Activated gamma-delta T cell (primary cell): ENCODE data around the gene LSM2.

ENCODE experiments used
- DNase-seq: peaks from one replicate; lab custom pipeline; 2025; lab: John Stamatoyannopoulos, UW

Gene LSM2

DNA sequence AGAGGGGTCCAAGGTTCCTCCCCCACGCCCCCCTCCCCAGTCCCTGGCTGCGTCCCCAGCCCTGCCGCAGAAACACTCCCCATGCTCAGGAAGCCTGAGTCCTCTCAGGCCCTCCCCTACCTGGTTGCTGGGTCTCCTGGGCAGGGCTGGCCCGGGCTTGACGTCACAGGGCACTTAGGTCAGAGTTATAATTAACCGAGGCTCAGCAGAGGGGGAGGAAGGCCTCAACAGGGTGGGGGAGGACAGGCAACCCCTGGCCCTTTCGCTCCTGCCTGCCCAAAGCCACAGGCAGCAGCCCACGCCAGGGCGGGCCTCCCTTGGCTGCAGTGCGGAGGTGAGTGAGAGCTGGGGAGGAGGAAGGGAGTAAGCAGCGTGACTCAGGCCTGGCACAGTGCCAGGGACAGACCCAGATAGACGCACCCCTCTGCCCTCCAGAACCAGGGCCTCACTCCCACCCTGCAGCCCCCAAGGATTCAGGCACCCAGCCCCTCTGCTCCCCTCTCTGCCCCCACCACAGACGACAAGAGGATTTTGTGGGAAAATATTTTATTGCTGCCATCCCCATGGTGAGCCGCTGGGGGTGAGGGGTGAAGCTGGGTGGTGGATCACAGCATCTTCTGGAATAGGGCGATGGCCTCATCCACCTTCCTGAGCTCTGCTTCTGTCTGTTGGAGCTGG lies 29.6 kb downstream of the LSM2 start, which contains the start of gene VWA7:
VWA7 (minus strand) TSS at position 340 of the 678 bp plus-strand sequence. CDS start 549 bp downstream, outside the sequence.
- DNase-seq: peak; percentile 50

DNA sequence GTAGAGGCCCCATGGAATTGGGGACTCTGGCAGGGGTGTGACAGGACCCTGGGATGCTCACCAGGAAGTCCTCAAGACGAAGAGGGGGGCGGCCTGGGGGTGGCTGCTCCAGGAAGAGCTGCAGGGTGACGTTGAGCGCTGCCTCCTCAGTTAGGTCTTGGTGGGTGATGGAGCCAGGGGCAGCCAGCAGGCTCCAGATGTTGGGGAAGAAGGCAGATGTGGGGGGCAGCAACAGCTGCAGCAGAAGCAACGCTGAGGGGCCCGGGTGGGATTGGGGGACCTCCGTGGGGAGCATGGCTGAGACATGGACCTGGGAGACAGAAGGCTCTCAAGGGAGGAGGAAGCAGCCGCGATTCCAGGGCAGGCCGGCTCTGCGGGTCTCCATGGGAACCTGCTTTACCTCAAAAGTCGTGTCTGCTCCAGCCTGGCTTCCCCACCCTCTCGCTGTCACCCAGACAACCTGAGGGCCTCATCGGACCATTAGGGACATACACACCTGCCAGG lies 30.2 kb downstream of the LSM2 start:
- no peak for DNase-seq

DNA sequence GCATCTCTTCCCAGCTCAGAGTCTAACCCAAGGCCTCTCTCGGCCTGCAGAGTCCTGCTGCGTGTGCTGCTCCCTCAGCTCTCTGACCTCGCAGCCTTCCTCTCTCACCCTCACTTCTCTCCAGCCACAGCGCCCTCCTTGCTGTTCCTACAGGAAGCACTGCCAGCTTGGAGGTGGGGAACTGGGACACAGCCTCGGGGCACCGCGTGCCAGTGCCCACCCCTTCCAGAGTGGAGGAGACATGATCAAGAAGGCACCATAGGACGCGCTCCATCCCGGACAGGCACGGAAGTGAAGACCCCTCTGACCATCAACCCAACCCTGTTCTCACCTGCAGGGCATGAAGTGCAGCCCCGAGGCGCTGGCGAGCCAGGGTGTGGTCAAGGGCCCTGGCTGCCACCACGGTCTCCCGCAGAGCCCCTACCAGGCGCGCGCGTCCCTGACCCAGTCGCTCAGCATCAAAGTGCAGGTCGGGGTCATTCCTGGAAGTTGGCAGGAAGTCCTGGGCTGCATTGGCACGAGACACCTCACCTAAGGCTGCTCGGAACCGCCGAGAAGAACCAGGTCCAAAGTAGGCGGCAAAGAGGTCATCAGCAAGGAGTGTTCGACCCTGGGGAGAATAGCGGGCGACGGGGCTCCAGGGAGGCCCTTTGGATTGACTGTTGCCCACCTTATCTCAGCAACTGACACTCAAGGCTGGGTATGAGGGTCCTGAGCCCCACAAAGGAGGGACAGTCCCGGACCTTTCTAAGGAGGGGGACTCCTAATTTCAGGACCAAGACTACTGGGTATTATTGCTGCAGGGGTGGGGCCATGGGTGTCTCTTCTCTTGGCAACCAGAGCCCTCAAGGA lies 30.9 kb downstream of the LSM2 start:
- DNase-seq: no peak

DNA sequence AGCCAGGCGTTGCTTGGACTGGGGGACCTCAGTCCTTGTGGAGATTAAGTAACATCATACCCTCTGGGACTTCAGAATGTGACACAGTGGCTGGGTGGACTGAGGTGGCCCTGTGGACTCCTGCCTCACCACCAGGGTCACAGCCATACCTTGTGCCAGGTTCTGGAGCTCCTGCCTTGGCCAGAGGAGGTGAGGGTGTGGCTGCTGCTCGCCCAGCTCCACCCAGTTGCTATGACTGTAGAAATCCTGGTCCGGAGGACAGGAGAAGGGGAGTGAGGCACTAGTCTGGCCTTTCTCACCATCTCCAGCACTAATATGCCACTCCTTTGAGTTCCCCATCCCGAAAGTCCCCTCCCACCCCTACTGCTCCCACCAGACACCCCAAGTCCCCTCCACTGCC lies 31.6 kb downstream of the LSM2 start:
- DNase-seq: no peak

DNA sequence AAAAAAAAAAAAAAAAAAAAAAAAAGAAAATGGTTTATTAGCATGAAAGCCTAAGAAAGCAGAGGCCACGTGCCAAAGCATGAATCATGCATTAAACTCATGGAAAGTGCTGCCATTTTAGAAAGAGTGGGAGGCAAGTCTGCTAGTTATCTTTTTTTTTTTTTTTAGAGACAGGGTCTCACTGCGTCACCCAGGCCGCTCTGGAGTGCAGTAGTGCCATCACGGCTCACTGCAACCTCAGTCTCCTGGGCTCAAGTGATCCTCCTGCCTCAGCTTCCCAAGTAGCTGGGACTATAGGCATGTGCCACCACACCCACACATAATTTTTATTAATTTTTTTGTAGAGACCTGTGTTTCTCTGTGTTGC lies 34.8 kb downstream of the LSM2 start:
- no peak for DNase-seq

DNA sequence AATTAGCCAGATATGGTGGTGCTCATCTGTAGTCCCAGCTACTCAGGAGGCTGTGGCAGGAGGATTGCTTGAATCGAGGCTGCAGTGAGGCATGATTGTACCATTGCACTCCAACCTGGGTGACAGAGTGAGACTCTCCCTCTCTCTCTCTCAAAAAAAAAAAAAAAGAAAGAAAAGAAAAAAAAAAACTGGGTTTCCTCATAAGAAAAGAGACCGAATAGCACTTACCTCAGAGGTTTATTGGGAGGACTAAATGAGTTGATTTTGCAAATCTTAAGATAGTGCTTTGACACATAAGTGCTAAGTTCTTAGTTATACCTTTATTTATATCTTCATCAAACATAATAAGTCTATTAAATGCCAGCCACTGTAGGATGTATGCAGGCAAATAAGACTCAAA lies 35.9 kb downstream of the LSM2 start:
- DNase-seq: no peak

DNA sequence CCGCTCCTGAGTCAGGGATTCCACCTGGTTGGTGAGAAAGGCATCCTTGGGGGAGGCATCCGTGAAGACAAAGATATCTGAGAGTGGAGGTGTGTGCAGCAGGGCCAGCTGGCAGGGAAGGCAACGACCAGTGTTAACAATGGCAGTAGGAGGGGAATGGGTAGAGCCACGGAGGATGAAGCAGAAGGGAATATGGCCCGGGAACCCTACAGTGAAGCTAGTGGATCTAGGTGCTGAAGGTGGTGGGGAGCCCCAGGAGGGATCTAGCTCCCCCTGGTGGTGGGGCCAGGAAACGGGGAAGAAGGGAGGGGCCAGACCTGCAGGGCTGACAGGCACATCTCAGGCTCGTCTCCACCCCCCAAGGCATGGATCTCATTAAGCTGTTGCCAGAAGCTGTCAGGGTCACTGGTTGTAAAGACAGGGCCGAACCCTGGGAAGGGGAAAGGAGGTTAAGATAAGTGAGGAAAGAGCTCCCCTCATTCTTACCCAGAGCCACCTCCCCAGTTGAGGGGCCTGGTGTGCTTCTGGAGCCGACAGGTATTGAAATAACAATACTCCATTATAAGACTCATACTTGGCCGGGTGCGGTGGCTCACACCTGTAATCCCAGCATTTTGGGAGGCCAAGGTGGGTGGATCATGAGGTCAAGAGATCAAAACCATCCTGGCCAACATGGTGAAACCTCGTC lies 36.9 kb downstream of the LSM2 start:
- DNase-seq: no peak

DNA sequence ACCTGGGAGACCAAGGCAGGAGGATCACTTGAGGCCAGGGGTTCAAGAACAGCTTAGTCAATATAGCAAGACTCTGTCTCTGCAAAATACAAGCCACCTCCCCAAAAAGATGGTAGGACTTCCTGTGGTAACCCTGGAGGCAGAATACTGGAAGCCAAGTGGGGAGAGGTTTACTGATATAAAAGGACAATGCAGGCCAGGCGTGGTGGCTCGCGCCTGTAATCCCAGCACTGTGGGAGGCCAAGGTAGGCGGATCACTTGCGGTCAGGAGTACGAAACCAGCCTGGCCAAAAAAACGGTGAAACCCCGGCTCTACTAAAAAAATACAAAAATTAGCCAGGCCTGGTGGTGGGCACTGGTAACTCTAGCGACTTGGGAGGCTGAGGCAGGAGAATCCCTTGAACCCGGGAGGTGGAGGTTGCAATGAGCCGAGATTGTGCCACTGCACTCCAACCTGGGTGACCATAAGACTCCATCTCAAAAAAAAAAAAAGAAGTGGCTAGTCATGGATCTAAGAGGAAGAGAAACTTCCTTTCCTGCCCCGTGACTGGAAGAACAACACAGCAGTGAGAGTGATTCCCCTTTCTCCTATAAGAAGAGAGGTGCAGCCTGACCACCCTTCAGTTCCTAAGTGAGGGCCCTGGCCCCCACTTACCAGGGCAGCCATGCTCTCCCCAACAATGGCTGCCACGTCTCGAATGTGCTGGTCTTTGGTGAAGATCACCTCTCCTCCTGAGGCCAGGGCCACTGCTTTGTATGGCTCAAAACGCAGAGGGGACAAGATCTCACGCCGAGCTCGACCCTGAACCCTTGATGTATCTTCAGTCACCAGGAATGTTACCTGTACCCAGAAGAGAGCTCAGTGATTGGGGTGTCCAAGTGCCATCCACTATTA lies 38.2 kb downstream of the LSM2 start:
- no peak for DNase-seq

DNA sequence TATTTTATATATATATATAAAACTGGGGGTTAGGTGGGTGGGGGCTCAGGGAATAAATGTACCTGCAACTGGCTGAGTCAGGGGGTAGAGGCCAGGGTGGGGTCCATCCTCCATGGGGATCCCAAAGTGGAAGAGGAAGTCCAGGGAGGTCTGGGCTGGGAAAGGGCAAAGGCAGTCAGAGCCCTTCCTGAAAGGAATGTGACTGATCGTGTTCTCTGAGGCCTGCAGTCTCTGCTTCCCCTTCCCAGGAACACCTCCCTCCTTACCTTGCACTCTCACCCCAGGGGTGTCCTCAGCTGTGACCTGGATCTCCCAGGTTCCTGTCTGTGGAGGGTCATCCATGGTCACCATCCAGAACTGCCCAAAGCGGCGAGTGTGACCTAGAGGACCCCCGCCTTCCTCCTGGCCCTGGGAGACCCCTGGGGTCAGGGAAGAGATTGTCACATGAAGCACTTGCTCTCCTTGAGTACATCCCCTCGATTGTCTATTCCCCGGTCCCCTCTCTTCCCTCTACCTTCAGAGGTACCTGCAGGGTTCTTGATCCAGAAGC lies 39.6 kb downstream of the LSM2 start:
- no peak for DNase-seq

DNA sequence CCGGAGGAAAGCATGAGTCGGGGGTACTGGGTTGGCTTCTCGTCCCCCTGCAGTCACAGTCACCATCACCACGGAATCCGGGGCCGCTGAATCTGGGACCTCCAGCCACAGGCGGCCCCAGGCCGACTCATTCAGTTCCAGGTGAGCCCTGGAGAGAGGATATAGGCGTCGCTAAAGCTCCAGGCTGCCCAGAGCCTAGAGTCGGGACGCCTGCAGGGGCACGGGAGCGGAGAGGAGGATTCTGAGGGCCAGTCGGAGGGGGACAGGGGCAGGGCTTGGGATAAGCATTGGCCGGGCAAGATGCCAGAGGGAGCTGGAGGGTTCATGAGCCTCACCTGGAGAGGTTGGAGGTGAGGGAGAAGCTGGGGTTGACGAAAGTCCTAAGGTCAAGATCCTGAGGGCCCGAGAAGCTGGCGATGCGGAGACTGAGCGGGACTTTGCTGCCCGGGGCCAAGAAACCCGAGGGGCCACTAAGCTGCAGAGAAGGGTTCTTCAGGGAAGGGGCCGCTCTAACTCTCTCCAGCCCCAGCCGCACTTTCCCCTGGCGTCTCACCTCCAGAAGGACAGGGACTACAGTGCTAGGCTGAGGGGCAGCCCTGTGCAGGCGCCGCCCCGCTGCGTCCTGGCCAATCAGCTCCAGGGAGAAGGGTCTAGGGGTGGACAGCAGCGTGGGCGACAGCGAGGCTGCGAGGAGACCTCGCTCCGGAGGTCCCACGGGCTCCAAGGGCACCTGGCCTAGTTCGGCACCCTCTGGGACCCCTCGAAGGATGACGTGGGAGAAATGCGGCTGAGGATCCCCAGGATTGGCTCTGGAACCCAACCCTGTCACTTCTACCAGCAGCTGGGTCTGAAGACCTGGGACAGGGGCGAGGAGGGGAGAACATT lies 40.6 kb downstream of the LSM2 start:
- DNase-seq: no peak

DNA sequence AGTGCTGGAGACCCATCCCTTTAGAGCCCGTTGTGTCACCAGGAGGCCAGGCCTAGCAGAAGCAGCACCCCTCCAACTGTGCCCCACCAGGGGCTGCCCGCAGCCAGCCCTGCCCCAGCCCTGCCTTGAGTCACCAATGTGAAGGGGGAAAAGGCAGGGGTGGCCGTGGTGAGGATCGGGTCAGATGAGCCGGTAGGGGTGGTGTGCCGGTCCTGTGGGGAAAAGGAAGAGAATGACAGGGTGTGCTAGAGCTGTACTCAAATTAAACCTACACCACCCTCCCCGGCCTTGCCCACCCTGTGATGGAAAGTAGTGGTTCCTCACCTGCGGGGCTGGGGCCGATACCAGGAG lies 41.2 kb downstream of the LSM2 start:
- no peak for DNase-seq

DNA sequence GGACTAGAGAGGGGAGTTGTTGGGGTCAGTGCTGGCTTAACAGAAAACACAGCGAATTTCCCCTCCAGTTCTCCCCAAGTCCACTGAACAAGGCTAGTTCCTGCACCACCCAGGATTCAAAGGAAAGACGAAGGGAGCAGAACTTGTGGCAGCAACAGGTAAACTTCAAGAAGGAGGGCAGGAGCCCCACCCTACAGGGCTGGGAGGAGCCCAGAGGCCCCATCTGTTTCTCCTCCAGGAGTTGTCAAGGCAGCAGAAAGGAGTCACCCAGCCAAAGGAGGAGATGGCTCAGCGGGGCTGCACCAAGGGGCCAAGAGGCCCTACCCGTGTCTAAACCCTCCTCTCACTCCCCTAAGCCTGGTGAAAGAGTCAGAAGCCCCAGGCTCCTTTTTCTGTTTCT lies 42.6 kb downstream of the LSM2 start:
- no peak for DNase-seq

DNA sequence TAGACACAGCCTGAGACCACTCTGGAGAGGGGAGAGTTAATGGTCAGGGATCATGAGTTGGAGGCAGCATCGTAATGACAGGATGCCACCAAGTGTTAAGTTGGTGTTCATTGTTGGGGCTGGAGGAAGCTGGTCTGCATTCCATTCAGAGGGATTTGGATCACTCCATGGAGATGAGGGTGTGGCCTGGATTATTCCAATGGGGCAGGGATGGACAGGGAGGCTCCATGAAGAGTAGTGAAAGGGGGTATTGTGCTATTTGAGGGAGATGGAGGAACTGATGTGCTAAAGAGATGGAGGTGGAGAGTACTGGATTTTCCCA lies 43.2 kb downstream of the LSM2 start:
- DNase-seq: no peak

DNA sequence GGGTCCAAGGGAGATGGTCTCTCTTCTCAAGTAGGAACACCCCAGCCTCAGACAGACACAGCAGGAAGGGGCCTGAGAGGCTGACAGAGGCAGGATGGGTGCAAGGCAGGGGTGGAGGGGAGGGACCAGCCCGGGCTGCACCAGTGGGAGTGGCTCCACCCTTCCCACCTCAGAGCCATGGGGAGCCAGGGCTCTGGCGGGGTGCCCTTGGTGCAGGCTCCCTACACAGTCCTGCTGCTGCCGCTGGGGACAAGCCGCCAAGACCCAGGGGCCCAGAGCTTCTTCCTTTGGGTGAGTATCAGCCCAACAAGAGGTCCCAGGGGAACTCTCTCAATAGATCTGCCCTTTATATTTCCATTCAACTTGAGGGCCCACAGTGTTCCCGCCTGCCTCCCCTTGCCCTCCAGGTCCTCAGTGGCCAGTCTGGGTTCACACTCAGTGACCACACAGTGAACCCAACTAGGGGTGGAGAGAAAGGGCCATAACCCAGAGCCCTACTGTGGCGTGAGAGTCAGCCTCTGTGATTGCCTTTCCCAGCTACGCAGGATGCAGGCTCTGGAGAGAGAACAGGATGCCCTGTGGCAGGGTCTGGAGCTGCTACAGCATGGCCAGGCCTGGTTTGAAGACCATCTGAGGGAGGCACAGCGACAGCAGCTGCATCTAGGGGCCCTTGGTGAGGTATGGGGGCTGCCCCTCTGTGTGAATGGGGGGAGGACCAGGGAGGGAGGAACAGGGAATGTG lies 43.7 kb downstream of the LSM2 start:
- no peak for DNase-seq

DNA sequence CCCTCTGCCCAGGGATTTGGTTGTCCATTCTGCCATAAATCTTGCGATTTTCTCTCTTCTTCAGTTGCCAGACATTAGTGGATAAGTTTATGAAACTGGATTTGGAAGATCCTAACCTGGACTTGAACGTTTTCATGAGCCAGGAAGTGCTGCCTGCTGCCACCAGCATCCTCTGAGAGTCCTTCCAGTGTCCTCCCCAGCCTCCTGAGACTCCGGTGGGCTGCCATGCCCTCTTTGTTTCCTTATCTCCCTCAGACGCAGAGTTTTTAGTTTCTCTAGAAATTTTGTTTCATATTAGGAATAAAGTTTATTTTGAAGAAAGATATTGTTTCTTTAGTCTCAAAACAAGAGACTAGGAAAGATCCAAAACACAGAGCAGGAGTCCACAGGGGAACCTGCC lies 44.4 kb downstream of the LSM2 start, which contains the start of gene SAPCD1:
SAPCD1 (plus strand) TSS at position 301 of the 400 bp plus-strand sequence. CDS start 399 bp downstream, outside the sequence.
- DNase-seq: no peak

DNA sequence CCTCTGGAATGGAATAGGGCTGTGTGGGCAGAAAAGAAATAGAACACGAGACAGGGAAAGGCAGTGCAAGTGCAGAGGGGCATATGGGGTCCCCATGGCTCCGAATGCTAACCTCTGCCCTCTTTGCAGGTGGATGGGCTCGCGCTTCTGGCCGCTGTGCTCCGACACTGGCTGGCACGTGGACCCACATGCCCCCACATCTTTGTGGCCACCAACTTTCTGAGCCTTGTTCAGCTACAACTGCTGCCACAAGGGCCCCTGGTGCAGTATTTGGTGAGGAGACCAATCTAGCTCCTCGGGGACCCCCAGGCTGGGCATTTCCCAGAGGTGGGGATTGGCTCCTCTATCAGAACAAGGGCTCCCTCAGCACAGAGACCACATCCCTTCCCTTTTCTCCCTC lies 45.4 kb downstream of the LSM2 start:
- no peak for DNase-seq

DNA sequence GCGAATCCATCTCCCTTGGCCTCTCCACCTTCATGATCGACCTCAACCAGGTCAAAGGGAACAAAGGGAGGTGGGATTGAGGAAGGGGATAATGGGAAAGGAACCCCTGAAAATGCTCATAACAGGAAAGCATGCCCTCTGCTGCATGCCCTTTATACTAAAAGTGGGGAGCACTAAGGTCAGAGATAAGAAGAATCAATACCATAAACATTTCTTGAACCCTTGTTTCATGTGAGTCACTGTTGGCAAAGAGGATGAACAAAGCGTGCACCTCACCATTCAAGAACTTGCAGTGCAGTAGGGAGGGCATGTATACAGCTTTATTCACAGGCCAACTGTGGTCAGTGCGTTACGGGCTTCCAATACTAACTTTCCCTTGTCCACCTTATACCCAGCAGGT lies 46.0 kb downstream of the LSM2 start:
- DNase-seq: no peak

DNA sequence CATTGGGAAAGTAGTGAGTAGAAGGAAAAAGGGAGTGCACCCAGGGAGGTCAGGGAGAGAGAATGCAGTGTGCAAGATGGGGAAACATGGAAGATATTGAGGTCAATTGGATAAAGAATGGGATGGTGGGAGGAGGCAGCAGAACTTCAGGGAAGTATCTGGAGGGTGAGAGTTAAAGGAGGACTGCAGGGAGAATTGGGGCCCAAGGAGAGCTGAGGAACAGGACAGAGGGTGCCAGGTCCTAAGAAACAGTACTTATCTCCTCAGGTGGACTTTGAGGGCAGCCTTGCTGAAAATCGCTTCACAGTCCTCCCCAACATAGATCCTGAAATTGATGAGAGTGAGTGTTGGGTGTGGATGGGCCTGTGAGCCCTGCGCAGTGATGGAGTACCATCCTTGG lies 48.5 kb downstream of the LSM2 start:
- DNase-seq: no peak

DNA sequence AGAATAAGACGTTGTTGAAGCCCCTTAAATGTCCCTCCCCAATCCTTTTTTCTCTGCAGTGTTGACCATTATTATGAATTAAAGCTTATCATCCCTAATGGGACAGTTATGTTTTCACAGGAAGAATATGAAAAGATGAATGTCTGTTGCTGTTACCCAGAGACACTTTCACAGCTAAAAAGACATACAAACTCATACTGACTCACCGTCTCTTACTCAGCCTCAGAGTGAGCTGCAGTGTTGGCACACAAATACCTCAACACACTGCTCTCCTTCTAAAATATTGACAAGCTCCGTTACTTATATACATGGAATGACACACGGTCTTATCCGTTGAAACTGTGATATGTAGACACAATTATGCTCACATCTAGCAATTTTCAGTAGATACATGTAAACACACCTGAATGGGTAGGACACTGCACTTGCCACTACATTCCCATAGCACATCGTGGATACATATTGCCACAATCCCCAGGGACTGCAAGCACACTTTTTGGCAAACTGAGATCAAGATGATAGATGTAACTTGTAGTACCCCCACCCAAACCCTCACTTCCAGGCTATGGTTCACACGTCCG lies 53.9 kb downstream of the LSM2 start:
- DNase-seq: no peak
